ENCODE data around the gene SLC45A2.
"Not testable (repeated sequence)": the region's sequence is repeated elsewhere in the genome, so short reads cannot be mapped to it uniquely, and the experiment has no call there.

SLC45A2 gene

GRCh38 chr5:33969572-33970452 lies 14.7 kb downstream of the SLC45A2 start:
- no peak for DNase-seq (ENCODE audit: low read depth in 2 of 2, low spot score in 1 of 2)

GRCh38 chr5:33968211-33969005 lies 16.1 kb downstream of the SLC45A2 start:
- no peak for DNase-seq (ENCODE audit: low read depth in 2 of 2, low spot score in 1 of 2)

- DNase-seq (ENCODE audit: low read depth in 2 of 2, low spot score in 1 of 2) = no peak
These were observed 17.7 kb downstream of the SLC45A2 start for GRCh38 chr5:33966805-33967204.

GRCh38 chr5:33964132-33964700 lies 20.3 kb downstream of the SLC45A2 start:
- DNase-seq (ENCODE audit: low read depth in 2 of 2, low spot score in 1 of 2) = no peak

GRCh38 chr5:33958176-33958575 lies 26.3 kb downstream of the SLC45A2 start:
- no peak for DNase-seq (ENCODE audit: low read depth in 2 of 2, low spot score in 1 of 2)

GRCh38 chr5:33957577-33958150 lies 26.8 kb downstream of the SLC45A2 start:
- no peak for DNase-seq (ENCODE audit: low read depth in 2 of 2, low spot score in 1 of 2)

- not testable (repeated sequence) for DNase-seq (ENCODE audit: low read depth in 2 of 2, low spot score in 1 of 2)
These were observed 32.3 kb downstream of the SLC45A2 start for GRCh38 chr5:33952175-33952574.

- DNase-seq (ENCODE audit: low read depth in 2 of 2, low spot score in 1 of 2) = no peak
These were observed 39.9 kb downstream of the SLC45A2 start for GRCh38 chr5:33944543-33945132.

- no peak for DNase-seq (ENCODE audit: low read depth in 2 of 2, low spot score in 1 of 2)
These were observed 43.4 kb downstream of the SLC45A2 start for GRCh38 chr5:33941090-33941489.

GRCh38 chr5:33939556-33940262 lies 44.8 kb downstream of the SLC45A2 start:
- DNase-seq (ENCODE audit: low read depth in 2 of 2, low spot score in 1 of 2) = no peak

- DNase-seq (ENCODE audit: low read depth in 2 of 2, low spot score in 1 of 2) = no peak
These were observed 45.6 kb downstream of the SLC45A2 start for GRCh38 chr5:33938881-33939280.

- DNase-seq (ENCODE audit: low read depth in 2 of 2, low spot score in 1 of 2) = no peak
These were observed 46.0 kb downstream of the SLC45A2 start for GRCh38 chr5:33938507-33938796.

GRCh38 chr5:33937707-33938506 lies 46.6 kb downstream of the SLC45A2 start:
- DNase-seq (ENCODE audit: low read depth in 2 of 2, low spot score in 1 of 2) = no peak

- no peak for DNase-seq (ENCODE audit: low read depth in 2 of 2, low spot score in 1 of 2)
These were observed 47.3 kb downstream of the SLC45A2 start for GRCh38 chr5:33937017-33937706.

GRCh38 chr5:33936381-33937016 lies 48.0 kb downstream of the SLC45A2 start, which contains the start of gene RXFP3:
Gene RXFP3 (plus strand): TSS chr5:33936386. CDS start chr5:33936741, 355 bp downstream.
- no peak for DNase-seq (ENCODE audit: low read depth in 2 of 2, low spot score in 1 of 2)

GRCh38 chr5:33936004-33936380 lies 48.5 kb downstream of the SLC45A2 start:
- DNase-seq (ENCODE audit: low read depth in 2 of 2, low spot score in 1 of 2) = no peak

- no peak for DNase-seq (ENCODE audit: low read depth in 2 of 2, low spot score in 1 of 2)
These were observed 50.3 kb downstream of the SLC45A2 start for GRCh38 chr5:33934176-33934575.

GRCh38 chr5:33933723-33934169 lies 50.7 kb downstream of the SLC45A2 start:
- no peak for DNase-seq (ENCODE audit: low read depth in 2 of 2, low spot score in 1 of 2)

- DNase-seq (ENCODE audit: low read depth in 2 of 2, low spot score in 1 of 2) = no peak
These were observed 53.4 kb downstream of the SLC45A2 start for GRCh38 chr5:33931136-33931535.

Data from stimulated activated CD8-positive, alpha-beta memory T cell treated with anti-CD3 and anti-CD28 coated beads, Interleukin-4, amount 100 ng/mL, for 1 hour (primary cell).